KMS-11 (cell line): Measurements from ENCODE around the gene PTCH1.

Experiments used
- H2AFZ ChIP-seq: fragments of 200-600 bp; sonication (generic); 2 replicates; pipeline ENCODE4 v1.6.1; 2016; ENCODE audit warnings: antibody characterized with exemption, mixed run types, low read depth
- H3K27ac ChIP-seq: fragments of 200-600 bp; sonication (generic); 2 replicates; pipeline ENCODE4 v1.6.1; 2016; ENCODE audit warnings: mild to moderate bottlenecking, mixed run types
- H3K27me3 ChIP-seq: fragments of 200-600 bp; sonication (generic); 2 replicates; pipeline ENCODE4 v1.6.1; 2017; ENCODE audit warnings: mild to moderate bottlenecking, low read depth, mixed run types, moderate library complexity; ENCODE audit not compliant: insufficient read depth
- H3K36me3 ChIP-seq: fragments of 200-600 bp; sonication (generic); 2 replicates; pipeline ENCODE4 v1.6.1; 2017; ENCODE audit warnings: mild to moderate bottlenecking, mixed run types; ENCODE audit not compliant: insufficient read depth
- H3K4me1 ChIP-seq: fragments of 200-600 bp; sonication (generic); 2 replicates; pipeline ENCODE4 v1.6.1; 2016; ENCODE audit warnings: mild to moderate bottlenecking, low read depth, mixed run types; ENCODE audit not compliant: poor library complexity, severe bottlenecking
- H3K4me2 ChIP-seq: fragments of 200-600 bp; sonication (generic); 2 replicates; pipeline ENCODE4 v1.7.0; 2016; ENCODE audit warnings: mild to moderate bottlenecking, mixed run types
- H3K4me3 ChIP-seq: fragments of 200-600 bp; sonication (generic); IDR thresholded peaks from 2 replicates; pipeline ENCODE4 v1.6.1; 2017; ENCODE audit warnings: low read depth, low read length, mixed read lengths; ENCODE audit not compliant: insufficient read depth
- H3K79me2 ChIP-seq: fragments of 200-600 bp; sonication (generic); 2 replicates; pipeline ENCODE4 v1.6.1; 2016; ENCODE audit warnings: low read depth, mixed run types; ENCODE audit not compliant: insufficient read depth
- H3K9ac ChIP-seq: fragments of 200-600 bp; sonication (generic); 2 replicates; pipeline ENCODE4 v1.6.1; 2016; ENCODE audit warnings: mild to moderate bottlenecking, mixed run types
- H4K20me1 ChIP-seq: fragments of 200-600 bp; sonication (generic); 2 replicates; pipeline ENCODE4 v1.6.1; 2016; ENCODE audit warnings: mild to moderate bottlenecking, mixed run types; ENCODE audit not compliant: insufficient read depth
- TF ChIP-seq, protein P1 (sequence below): fragments of 200-600 bp; sonication (generic); conservative IDR thresholded peaks from 2 replicates; pipeline ENCODE4 v1.6.1; 2017; ENCODE audit warnings: low read depth, mild to moderate bottlenecking, antibody characterized with exemption, low read length, moderate library complexity, mixed read lengths

PTCH1 gene

DNA sequence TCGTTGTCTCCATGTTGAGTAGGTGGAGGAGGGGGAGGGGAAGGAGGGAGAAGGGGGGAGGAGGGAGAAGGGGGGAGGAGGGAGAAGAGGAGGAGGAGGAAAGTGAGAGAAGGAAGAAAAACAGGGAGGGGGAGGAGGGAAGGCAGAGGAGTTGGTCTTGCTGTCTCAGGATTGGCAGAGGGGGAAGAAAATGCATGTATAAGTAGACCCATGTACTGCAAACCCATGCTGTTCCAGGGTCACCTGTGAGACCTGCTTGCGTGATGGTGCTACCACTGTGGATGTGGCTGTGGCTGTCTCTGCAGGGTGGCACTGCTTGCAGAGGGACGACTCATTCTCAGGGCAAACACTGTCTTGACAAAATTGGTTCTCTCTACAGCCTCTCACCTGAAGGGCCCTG is 76.3 kb downstream of the PTCH1 start:
- H2AFZ ChIP-seq: no peak overlapping the region
- H4K20me1 ChIP-seq: no peaks in the 10 kb centered on the region
- no peaks in the 10 kb centered on the region for H3K27me3 ChIP-seq
- H3K36me3 ChIP-seq: no peaks in the 10 kb centered on the region
- H3K4me1 ChIP-seq: no peaks in the 10 kb centered on the region
- H3K4me2 ChIP-seq: no peak overlapping the region
- H3K9ac ChIP-seq: no peak overlapping the region
- H3K4me3 ChIP-seq: no peak overlapping the region
- TF ChIP-seq, protein P1, sequence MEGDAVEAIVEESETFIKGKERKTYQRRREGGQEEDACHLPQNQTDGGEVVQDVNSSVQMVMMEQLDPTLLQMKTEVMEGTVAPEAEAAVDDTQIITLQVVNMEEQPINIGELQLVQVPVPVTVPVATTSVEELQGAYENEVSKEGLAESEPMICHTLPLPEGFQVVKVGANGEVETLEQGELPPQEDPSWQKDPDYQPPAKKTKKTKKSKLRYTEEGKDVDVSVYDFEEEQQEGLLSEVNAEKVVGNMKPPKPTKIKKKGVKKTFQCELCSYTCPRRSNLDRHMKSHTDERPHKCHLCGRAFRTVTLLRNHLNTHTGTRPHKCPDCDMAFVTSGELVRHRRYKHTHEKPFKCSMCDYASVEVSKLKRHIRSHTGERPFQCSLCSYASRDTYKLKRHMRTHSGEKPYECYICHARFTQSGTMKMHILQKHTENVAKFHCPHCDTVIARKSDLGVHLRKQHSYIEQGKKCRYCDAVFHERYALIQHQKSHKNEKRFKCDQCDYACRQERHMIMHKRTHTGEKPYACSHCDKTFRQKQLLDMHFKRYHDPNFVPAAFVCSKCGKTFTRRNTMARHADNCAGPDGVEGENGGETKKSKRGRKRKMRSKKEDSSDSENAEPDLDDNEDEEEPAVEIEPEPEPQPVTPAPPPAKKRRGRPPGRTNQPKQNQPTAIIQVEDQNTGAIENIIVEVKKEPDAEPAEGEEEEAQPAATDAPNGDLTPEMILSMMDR: no peak
- H3K27ac ChIP-seq: no peak overlapping the region
- H3K79me2 ChIP-seq: no peaks in the 10 kb centered on the region

DNA sequence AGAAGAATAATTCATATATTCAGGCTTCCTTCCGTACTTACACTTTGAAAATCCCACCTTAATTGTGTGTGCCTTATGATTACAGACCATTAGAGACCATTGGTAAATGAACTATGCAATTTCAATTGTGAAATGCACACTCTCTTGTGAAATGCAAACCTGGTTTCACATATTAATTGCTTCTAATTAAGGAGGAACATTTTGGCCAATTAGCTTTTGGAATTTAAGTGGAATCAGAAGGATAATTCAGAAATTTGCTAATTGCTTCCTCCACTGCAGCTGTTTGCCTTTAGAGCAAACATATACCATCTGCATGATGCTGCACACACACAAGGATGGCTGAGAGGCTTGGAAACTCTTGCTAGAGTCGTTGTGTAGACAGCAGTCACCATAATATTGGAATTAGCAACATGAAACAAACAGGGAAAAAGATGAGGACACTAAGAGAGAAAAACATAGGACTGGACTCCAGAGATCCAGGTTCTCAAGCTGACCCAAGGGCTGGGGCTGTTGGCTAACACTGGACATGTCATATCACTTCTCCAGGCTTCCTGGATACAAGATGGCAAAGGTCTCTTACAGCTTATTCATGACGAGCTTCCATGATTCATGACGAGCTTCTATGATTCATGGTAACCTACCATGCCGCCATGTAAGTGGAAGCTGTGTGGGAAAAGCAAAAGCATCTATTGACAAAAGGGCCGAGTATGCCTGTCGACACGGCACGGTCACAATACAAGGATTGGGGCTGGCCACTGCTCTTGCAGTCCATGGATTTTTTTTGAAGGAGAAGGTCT is 78.0 kb downstream of the PTCH1 start:
- H2AFZ ChIP-seq: no peak overlapping the region
- no peak overlapping the region for H3K4me3 ChIP-seq
- H4K20me1 ChIP-seq: no peaks in the 10 kb centered on the region
- H3K36me3 ChIP-seq: no peaks in the 10 kb centered on the region
- TF ChIP-seq, protein P1: no peak
- H3K9ac ChIP-seq: no peak overlapping the region
- no peak overlapping the region for H3K4me2 ChIP-seq
- no peaks in the 10 kb centered on the region for H3K27me3 ChIP-seq
- no peaks in the 10 kb centered on the region for H3K4me1 ChIP-seq
- H3K27ac ChIP-seq: no peak overlapping the region
- no peaks in the 10 kb centered on the region for H3K79me2 ChIP-seq

DNA sequence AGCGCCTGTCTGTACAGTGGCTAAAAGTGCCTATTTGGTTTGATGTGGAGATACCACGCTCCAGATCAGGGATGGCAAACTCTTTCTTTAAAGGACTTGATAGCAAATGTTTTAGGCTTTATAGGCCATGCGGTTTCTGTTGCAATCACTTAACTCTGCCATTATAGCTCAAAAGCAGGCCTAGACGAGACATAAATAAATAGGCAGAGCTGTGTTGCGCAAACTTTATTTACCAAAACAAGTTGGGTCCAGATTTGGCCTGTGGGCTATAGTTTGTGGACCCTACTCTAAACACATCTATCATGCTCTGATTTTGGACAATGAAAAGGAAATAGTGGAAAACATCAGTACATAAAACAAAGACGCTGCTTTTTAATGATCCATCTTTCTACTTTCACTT is 79.2 kb downstream of the PTCH1 start:
- TF ChIP-seq, protein P1: no peak

DNA sequence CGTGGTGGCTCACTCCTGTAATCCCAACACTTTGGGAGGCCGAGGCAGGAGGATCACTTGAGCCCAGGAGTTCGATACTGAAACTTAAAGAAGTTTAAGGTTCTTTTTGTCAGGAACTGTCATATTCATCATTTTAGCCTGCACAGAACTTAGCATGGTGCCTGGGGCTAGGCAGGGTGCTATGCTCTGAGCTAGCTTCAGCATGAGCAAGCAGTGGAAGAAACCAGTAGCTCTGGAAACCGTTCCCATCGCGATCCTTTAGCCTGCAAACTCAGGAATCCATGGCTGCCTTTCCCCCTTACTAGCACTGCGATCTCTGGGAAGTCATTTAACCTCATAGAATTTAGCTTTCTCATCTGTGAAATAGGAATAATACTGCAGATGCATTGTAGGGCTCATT is 80.4 kb downstream of the PTCH1 start:
- no peaks in the 10 kb centered on the region for H3K36me3 ChIP-seq
- no peaks in the 10 kb centered on the region for H3K4me1 ChIP-seq
- TF ChIP-seq, protein P1: no peak
- no peaks in the 10 kb centered on the region for H4K20me1 ChIP-seq
- H3K79me2 ChIP-seq: no peaks in the 10 kb centered on the region
- no peak overlapping the region for H3K27ac ChIP-seq
- no peak overlapping the region for H3K4me2 ChIP-seq
- no peaks in the 10 kb centered on the region for H3K27me3 ChIP-seq
- no peak overlapping the region for H3K4me3 ChIP-seq
- no peak overlapping the region for H3K9ac ChIP-seq
- no peak overlapping the region for H2AFZ ChIP-seq

More for the DNA sequence above, 79.2 kb downstream of the PTCH1 start:
- Histone ChIP-seq H3K9ac (no peak overlapping the region), H3K36me3 (no peaks in the 10 kb centered on the region), H3K27ac (no peak overlapping the region), H3K4me1 (no peaks in the 10 kb centered on the region), H2AFZ (no peak overlapping the region), H3K79me2 (no peaks in the 10 kb centered on the region), H3K4me3 (no peak overlapping the region), H3K4me2 (no peak overlapping the region), H4K20me1 (no peaks in the 10 kb centered on the region), H3K27me3 (no peaks in the 10 kb centered on the region)
